Loucy (cell line): ENCODE data around the gene FGR.

Experiments
- CTCF ChIP-seq: fragments of 200-600 bp; sonication (generic); conservative IDR thresholded peaks from 2 replicates; pipeline ENCODE4 v1.5.1; 2014; ENCODE audit warnings: mild to moderate bottlenecking, antibody characterized with exemption, low read length
- EZH2phosphoT487 ChIP-seq: fragments of 200-600 bp; IDR thresholded peaks from 2 replicates; pipeline ENCODE4 v1.6.1; 2018; ENCODE audit warnings: antibody characterized with exemption, mild to moderate bottlenecking, moderate library complexity, borderline replicate concordance

DNA sequence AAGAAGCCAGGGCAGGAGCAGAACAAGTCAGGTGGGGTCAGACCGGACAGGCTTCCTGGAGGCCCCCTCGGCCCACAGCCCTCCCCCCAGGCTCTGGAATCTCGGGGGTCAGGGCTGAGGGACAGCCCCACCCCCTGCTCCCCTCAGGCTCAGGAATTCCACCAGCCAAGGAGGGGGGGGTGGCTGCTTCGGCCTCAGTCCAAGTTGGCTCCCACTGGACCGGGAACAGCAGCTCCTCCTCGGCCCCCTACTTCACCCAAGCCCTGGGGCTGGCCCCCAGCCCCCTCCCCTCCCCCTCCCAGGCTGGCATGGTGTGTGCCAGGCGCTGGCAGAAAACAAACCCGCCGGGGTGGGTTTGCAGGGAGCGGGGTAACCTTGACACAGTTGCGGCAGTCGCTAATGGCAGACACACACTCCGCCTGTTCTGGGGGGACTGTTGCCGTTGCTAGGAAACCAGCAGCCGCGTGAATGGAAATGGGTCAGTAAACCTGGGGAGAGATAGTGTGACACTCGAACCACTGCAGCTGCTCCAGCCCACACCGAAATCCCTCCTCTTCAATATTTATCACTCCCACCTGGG lies 63.5 kb downstream of the FGR start:
- TF ChIP-seq CTCF (no peak), EZH2phosphoT487 (no peak)
